Ishikawa (cell line): ENCODE data around the gene ATP11A.

Experiments used
- CREB1 ChIP-seq: IDR thresholded peaks from 2 replicates; pipeline ENCODE4 v1.6.1; 2012; ENCODE audit warnings: low read depth
- EGR1 ChIP-seq: IDR thresholded peaks from 2 replicates; pipeline ENCODE4 v1.6.1; 2012
- EP300 ChIP-seq: IDR thresholded peaks from 2 replicates; pipeline ENCODE4 v1.6.1; 2012; ENCODE audit warnings: borderline replicate concordance
- FOXM1 ChIP-seq: IDR thresholded peaks from 2 replicates; pipeline ENCODE4 v1.6.1; 2012; ENCODE audit warnings: low read depth, borderline replicate concordance
- MAX ChIP-seq: IDR thresholded peaks from 2 replicates; pipeline ENCODE4 v1.6.1; 2012
- RAD21 ChIP-seq: IDR thresholded peaks from 2 replicates; pipeline ENCODE4 v1.6.1; 2012; ENCODE audit warnings: low read depth
- TAF1 ChIP-seq: IDR thresholded peaks from 2 replicates; pipeline ENCODE4 v1.6.1; 2012; ENCODE audit warnings: low read depth, mild to moderate bottlenecking
- TCF12 ChIP-seq: IDR thresholded peaks from 2 replicates; pipeline ENCODE4 v1.6.1; 2012; ENCODE audit warnings: low read depth
- TEAD4 ChIP-seq: IDR thresholded peaks from 2 replicates; pipeline ENCODE4 v1.6.1; 2012
- YY1 ChIP-seq: IDR thresholded peaks from 2 replicates; pipeline ENCODE4 v1.6.1; 2012; ENCODE audit warnings: low read depth
- ZBTB7A ChIP-seq: IDR thresholded peaks from 2 replicates; pipeline ENCODE4 v1.6.1; 2012; ENCODE audit warnings: low read depth
- TF ChIP-seq, protein P1 (sequence below): IDR thresholded peaks from 2 replicates; pipeline ENCODE4 v1.6.1; 2012
- TF ChIP-seq, protein P2 (sequence below): IDR thresholded peaks from 2 replicates; pipeline ENCODE4 v1.6.1; 2012; ENCODE audit warnings: low read depth, mild to moderate bottlenecking

DNA sequence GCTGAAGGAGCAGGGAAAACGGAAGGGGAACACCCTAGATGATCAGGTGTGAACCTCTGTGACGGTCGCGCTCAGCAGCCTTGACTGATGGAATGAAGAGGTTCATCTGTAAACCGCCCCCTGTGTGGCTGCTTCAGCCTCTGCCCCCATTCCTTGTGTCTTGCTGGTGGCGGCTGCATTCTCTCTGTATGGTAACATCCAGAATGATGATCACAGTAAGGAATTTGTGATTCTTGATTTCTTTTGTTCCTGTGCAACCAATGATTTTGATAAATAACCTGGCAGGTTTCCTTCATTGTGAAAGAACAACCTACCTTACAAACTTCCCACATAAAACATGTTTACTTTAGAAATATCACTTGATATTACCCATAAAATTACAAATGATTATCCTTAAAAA lies 160.4 kb downstream of the ATP11A start:
- TF ChIP-seq MAX (no peak), FOXM1 (peak; percentile 63; the same call in 1 of the 2 replicates), EP300 (peak; percentile 81), TEAD4 (peak; percentile 77), TAF1 (no peak), YY1 (no peak), RAD21 (no peak), TCF12 (peak; percentile 61; the same call in 1 of the 2 replicates), CREB1 (no peak), ZBTB7A (no peak), EGR1 (no peak)
- TF ChIP-seq, protein P1, sequence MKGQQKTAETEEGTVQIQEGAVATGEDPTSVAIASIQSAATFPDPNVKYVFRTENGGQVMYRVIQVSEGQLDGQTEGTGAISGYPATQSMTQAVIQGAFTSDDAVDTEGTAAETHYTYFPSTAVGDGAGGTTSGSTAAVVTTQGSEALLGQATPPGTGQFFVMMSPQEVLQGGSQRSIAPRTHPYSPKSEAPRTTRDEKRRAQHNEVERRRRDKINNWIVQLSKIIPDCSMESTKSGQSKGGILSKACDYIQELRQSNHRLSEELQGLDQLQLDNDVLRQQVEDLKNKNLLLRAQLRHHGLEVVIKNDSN, result no peak
- TF ChIP-seq, protein P2, sequence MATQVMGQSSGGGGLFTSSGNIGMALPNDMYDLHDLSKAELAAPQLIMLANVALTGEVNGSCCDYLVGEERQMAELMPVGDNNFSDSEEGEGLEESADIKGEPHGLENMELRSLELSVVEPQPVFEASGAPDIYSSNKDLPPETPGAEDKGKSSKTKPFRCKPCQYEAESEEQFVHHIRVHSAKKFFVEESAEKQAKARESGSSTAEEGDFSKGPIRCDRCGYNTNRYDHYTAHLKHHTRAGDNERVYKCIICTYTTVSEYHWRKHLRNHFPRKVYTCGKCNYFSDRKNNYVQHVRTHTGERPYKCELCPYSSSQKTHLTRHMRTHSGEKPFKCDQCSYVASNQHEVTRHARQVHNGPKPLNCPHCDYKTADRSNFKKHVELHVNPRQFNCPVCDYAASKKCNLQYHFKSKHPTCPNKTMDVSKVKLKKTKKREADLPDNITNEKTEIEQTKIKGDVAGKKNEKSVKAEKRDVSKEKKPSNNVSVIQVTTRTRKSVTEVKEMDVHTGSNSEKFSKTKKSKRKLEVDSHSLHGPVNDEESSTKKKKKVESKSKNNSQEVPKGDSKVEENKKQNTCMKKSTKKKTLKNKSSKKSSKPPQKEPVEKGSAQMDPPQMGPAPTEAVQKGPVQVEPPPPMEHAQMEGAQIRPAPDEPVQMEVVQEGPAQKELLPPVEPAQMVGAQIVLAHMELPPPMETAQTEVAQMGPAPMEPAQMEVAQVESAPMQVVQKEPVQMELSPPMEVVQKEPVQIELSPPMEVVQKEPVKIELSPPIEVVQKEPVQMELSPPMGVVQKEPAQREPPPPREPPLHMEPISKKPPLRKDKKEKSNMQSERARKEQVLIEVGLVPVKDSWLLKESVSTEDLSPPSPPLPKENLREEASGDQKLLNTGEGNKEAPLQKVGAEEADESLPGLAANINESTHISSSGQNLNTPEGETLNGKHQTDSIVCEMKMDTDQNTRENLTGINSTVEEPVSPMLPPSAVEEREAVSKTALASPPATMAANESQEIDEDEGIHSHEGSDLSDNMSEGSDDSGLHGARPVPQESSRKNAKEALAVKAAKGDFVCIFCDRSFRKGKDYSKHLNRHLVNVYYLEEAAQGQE, result no peak
